ENCODE measurements around the gene OPCML.

- TF ChIP-seq, protein P1, sequence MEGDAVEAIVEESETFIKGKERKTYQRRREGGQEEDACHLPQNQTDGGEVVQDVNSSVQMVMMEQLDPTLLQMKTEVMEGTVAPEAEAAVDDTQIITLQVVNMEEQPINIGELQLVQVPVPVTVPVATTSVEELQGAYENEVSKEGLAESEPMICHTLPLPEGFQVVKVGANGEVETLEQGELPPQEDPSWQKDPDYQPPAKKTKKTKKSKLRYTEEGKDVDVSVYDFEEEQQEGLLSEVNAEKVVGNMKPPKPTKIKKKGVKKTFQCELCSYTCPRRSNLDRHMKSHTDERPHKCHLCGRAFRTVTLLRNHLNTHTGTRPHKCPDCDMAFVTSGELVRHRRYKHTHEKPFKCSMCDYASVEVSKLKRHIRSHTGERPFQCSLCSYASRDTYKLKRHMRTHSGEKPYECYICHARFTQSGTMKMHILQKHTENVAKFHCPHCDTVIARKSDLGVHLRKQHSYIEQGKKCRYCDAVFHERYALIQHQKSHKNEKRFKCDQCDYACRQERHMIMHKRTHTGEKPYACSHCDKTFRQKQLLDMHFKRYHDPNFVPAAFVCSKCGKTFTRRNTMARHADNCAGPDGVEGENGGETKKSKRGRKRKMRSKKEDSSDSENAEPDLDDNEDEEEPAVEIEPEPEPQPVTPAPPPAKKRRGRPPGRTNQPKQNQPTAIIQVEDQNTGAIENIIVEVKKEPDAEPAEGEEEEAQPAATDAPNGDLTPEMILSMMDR (IDR thresholded peaks at IDR 0.05; ENCODE audit: low read length), result no peak
- no peak for TF ChIP-seq EZH2 (IDR thresholded peaks at IDR 0.05; ENCODE audit: borderline replicate concordance, low read length)
Observed at GRCh38 chr11:132780046-132780445, 752.3 kb downstream of the OPCML start.

Data from OCI-LY1 (cell line).